Activated gamma-delta T cell treated with anti-CD3 and anti-CD28 coated beads, Interleukin-2, amount 50 U/mL, for 16 hours (primary cell): Measurements from ENCODE around the gene APOL3.
"Not testable (repeated sequence)": the region's sequence is repeated elsewhere in the genome, so short reads cannot be mapped to it uniquely, and the experiment has no call there.

ENCODE experiments used
- DNase-seq: peaks from one replicate; pipeline ENCODE4 v3.0.0-alpha.2; 2020; ENCODE audit warnings: low read depth

APOL3 gene

DNA sequence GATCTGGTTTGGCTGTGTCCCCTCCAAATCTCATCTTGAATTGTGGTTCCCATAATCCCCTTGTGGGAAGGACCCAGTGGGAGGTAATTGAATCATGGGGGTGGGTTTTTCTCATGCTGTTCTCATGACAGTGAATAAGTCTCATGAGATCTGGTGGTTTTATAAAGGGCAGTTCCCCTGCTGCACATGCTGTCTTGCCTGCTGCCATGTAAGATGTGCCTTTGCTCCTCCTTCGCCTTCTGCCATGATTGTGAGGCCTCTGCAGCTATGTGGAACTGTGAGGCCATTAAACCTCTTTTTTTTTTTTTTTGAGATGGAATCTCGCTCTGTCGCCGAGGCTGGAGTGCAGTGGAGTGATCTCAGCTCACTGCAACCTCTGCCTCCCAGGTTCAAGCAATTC lies 59.6 kb downstream of the APOL3 start:
- not testable (repeated sequence) for DNase-seq

DNA sequence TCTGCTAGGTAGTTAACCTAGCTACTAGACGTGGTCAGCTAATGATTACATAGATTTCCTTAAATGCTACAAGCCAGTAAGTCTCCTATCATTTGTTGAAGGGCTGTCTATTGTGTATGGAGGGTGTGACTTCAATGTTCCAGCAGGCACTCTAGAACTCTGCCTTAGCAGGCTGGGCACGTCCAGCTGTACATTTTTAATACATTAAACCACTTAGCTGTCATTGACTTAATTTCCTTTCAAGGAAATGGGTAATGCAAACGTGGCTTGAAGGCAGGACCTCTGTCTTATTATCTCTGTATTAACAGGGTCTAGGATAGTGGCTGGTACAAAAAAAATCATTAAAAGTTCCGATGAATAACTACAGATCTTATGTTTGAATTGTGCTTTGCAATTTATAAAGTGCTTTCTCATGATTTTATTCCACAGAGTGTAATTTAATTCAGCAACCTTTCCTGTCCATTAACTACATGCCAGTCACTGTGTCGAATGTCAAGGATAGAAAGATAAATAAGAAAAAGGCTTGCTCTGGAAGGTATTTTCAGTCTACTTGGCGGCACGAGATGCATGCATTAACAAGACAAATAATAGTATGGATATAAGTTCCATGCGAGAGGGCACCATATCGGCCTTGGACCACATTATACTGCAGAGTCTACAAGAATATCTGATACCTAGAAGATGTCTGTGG lies 60.3 kb downstream of the APOL3 start:
- no peak for DNase-seq

DNA sequence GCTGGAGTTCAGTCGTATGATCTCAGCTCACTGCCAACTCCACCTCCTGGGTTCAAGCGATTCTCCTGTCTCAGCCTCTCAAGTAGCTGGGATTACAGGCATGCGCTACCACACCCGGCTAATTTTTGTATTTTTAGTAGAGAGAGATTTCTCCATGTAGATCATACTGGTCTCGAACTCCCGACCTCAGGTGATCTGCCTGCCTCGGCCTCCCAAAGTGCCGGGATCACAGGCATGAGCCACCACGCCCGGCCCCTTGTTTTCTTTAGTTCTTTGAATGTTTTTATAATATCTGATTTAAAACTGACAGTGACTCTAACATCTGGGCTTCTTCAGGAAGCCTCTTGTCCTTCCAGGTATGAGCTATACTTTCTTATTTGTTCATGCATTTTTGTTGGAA lies 61.0 kb downstream of the APOL3 start:
- not testable (repeated sequence) for DNase-seq

DNA sequence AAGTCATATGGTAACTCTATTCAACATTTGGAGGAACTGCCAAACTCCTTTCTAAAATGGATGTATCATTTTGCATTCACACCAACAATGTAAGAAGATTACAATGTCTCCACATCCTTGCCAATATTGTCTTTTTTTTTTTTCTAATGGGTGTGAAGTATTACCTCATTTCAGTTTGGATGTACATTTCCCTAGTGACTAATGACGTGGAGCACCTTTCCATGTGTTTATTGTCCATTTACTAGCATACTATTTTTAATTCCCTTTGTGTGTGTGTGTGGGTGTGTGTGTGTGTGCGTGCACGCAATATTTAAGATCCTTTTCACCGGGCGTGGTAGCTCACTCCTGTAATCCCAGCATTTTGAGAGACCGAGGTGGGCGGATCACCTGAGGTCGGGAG lies 62.7 kb downstream of the APOL3 start:
- DNase-seq: no peak

DNA sequence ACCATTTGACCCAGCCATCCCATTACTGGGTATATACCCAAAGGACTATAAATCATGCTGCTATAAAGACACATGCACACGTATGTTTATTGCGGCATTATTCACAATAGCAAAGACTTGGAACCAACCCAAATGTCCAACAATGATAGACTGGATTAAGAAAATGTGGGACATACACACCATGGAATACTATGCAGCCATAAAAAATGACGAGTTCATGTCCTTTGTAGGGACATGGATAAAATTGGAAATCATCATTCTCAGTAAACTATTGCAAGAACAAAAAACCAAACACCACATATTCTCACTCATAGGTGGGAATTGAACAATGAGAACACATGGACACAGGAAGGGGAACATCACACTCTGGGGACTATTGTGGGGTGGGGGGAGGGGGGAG lies 69.8 kb downstream of the APOL3 start:
- DNase-seq: not testable (repeated sequence)
